GM18505 (cell line): ENCODE results near the gene GJC1.
"Not testable (repeated sequence)": the region's sequence is repeated elsewhere in the genome, so short reads cannot be mapped to it uniquely, and the experiment has no call there.

Experiments used
- ATAC-seq: cut with Tn5 transposase; IDR thresholded peaks from one replicate; pipeline ENCODE4 v1.9.1; 2021; ENCODE audit not compliant: unreplicated experiment
- POLR2A ChIP-seq: IDR thresholded peaks from 4 replicates; pipeline ENCODE4 v1.6.1; 2011; ENCODE audit warnings: borderline replicate concordance; ENCODE audit not compliant: insufficient read depth, insufficient read length; ENCODE audit errors: extremely low read depth

The GJC1 gene

DNA sequence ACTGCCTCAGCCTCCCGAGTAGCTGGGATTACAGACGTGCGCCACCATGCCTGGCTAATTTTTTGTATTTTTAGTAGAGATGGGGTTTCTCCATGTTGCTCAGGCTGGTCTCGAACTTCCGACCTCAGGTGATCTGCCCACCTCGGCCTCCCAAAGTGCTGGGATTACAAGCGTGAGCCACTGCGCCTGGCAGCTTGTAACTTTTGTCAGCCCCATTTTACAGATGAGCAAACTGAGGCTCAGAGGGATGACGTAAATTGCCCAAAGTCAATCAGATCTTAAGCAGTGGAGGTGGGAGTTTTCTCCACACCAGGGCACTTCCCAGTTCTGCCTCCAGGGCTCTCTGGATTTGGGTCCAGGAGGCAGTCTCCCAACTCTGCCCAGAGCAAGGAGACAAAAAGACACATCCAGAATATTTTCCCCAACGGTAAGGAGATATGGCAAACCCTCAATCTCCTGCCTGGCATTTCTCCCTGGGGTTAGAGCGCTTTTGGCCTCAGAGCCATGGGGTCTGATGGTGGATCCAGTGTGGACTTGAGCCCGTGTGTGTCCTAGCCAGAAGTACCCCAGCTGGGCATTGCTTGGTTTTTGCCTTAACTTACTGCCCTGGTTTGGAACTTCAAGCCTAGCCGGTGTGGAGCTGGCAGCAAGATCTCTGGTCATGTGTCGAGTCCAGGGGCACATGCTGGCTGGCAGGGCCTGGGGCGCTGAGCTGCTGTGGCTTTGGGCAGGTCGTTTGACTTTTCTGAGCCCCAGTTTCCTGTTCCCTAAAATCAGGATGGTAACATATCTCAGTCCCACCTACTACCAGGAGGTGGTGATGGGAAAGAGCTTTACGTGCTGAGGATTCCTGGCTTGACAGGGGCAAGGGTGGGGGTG, 67.9 kb downstream of the GJC1 start:
- ATAC-seq, result no peak
- TF ChIP-seq POLR2A, result no peak

GRCh38 chr17:44760474-44761308, 69.4 kb downstream of the GJC1 start:
- no peak for TF ChIP-seq POLR2A
- ATAC-seq, result no peak

GRCh38 chr17:44759916-44760243, 70.2 kb downstream of the GJC1 start:
- no peak for ATAC-seq
- no peak for TF ChIP-seq POLR2A

DNA sequence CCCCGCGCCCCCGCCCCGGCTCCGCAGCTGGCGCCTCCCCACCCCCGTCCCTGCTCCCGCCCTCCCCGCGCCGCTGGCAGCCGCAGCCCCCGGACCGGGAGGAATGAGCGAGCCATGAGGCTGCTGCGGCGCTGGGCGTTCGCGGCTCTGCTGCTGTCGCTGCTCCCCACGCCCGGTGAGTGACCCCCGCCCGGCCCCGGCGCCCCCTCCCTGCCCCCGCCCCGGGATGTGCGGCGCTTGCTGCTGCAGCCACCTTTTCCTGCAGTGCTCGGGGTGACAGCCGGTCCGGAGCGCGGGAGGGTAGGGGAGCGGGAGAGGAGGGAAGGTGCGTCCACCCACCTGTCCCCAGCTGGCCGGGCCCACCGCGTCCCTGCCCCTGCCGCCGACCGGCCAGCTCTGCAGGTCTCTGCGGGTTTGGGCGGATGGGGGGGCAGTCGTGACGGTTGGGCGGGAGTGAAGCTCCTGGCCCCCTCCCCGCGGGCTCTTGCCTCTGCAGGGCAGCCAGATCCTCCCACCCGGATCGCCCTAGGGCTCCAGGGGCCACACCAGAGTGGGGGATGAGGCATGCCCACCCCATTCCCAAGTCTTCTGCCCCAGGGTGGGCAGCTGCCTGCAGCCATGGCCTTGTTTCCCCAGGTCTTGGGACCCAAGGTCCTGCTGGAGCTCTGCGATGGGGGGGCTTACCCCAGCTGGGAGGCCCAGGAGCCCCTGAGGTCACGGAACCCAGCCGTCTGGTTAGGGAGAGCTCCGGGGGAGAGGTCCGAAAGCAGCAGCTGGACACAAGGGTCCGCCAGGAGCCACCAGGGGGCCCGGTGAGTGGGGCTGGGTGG, 70.8 kb downstream of the GJC1 start:
- no peak for TF ChIP-seq POLR2A

GRCh38 chr17:44758414-44759085, 71.5 kb downstream of the GJC1 start, which contains the start of gene ADAM11:
TSS of gene ADAM11 (plus strand) at chr17:44758988. CDS start at chr17:44759200, 212 bp downstream.
- no peak for ATAC-seq
- no peak for TF ChIP-seq POLR2A

More for the DNA sequence above, 70.8 kb downstream of the GJC1 start:
- ATAC-seq, result no peak

DNA sequence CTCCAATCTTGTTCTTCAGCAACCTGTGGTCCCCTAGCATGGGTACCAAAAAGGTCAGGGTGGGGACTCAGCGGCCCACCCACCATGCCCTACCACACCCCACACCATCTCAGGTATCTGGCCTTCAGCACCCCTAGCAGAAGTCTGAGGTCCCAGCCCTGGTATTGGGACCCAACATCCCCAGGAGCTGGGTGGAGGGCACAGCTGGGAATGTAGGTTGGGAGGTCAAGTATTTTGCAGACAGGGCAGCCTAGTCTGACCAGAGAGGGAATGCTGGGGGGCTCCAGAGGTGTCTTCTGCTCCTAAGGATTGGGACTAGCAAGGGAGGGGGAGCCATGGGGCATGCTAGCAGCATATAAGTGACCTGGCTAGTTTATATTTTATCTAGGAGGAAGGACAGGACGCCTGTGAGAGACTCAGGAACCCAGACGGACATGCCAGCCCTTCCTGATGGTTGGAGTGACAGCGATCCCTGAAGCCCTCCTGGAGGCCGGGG, 72.1 kb downstream of the GJC1 start:
- no peak for TF ChIP-seq POLR2A
- no peak for ATAC-seq

DNA sequence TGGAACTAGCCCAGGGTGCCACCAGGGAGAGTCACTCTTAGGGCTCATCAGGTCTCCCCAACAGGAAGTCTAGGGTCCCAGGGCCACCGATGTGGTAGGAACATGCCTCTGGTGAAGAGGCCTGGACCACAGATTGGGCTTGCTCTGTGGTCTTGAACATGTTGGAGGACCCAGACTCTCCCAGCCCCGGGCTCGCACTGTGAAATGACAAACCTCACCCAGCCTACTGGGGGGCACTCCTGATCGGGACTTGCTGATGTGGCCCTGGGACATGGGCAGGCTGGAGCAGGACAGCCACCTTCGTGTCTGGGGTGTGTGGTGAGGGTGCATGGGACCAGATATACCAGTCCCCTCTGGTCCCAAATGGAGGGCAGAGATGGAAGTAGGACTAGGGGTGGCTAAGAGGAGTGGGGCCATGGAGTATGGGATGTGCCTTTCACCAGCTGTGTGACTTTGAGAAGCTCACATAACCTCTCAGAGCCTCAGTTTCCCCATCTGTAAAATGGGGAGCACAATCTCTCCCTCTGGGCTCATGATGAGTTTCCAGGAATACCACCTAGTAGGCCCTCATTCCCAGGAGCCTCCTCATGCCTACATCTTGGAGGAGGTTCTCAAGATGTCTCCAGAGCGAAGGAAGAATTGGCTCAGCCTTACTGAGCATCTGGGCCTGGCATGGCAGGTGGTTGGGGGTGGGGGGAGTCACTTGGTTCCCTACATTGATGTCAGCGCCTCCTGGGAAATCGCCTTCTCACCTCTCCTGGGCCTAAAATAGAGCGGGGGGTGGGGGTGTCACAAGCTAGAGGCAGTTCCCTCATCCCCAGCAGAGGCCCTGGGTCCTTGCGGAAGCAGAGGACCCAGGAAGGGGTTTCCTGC, 72.8 kb downstream of the GJC1 start:
- ATAC-seq, result no peak
- no peak for TF ChIP-seq POLR2A

DNA sequence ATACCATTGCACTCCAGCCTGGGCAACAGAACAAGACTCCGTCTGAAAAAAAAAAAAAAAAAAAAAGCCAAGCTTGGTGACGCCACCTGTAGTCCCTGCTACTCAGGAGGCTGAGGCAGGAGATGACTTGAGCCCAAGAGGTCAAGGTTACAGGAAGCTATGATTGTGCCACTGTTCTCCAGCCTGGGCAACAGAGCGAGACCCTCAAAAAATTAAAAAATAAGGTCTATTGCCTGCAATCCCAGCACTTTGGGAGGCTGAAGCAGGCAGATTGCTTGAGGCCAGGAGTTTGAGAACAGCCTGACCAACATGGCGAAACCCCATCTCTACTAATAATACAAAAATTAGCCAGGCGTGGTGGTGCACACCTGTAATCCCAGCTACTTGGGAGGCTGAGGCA, 74.9 kb downstream of the GJC1 start:
- not testable (repeated sequence) for ATAC-seq

- no peak for TF ChIP-seq POLR2A
- no peak for ATAC-seq
Observed at GRCh38 chr17:44754276-44754675, 75.8 kb downstream of the GJC1 start.

DNA sequence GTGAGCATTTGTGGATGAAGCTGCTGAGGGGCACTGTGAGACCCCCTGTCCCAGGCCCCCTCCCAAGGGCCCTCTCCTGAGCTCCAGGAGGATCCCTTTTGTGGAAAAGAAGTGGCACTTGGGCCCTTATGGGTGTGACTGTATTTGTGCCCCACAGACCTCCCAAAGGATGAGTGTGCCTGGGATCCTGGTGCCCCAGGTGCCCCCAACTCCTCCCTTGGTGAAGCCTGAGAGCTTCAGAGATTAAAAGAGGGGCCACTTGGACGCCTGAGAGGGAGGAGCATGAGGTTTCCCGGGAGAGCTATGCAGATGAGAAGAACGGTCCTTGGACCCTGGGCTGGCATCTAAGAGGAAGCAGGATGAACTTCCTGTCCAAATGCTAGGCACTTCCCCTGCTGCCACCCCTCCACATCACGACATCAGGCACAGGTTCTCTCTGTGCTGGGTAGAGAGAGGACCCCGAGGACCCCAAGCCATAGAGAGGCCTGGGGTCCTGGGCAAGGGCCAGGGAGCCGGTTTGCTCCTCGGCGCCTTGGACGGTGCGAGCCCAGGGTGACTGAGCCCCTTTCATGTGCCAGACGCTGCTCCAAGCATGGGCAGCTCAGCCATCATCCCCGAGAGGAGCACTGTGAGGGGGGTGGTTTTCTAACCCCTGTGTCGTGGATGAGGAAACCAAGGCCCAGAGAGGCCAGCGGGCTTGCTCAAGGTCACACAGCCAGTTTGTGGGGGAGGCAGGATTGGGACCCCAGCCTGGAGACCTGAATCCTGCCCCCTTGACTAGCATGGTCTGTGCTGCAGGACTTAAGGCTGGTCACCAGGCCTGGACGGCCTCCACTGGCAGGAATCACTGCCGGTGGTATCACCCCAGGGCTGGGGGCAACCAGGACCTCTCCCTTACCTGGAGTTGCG, 76.9 kb downstream of the GJC1 start:
- no peak for TF ChIP-seq POLR2A
- ATAC-seq, result no peak

- no peak for ATAC-seq
Observed at GRCh38 chr17:44751806-44752205, 78.3 kb downstream of the GJC1 start.

GRCh38 chr17:44751331-44751730, 78.8 kb downstream of the GJC1 start:
- TF ChIP-seq POLR2A, result no peak
- ATAC-seq, result no peak

More at GRCh38 chr17:44751806-44752205, 78.3 kb downstream of the GJC1 start:
- TF ChIP-seq POLR2A, result no peak
